ENCODE data around the gene GATA6. TPM values are rescaled to one million over a fixed set of nuclear protein-coding genes. Genes with fewer than 3 reads are reported as not detected.

GATA6 gene
- total and polyA plus RNA-seq, 2 of the 13 experiments (the other 11 are each of a cell fraction or from before 2014, with no cell fraction given): 0.84 to 3.2 TPM

DNA sequence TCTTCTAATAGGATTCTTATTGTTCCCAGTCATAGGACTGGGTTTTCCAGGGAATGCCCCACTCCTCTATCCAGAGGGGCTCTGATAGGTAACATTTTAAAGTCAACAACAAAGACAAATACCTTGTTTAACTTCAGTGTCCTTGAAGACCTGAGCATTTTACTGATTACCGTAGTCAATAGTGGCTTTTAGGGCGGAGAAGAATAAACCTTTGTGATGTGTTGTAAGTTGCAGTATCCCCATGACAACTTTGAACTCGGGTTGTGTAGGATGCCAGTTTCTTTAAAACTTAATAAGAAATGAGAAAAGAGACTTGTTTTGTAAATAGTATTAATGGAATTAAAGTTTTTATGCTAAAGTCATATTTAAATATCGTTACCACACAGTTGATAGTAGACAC, 6.0 kb downstream of the GATA6 start (continued):
- TF ChIP-seq, protein P1, sequence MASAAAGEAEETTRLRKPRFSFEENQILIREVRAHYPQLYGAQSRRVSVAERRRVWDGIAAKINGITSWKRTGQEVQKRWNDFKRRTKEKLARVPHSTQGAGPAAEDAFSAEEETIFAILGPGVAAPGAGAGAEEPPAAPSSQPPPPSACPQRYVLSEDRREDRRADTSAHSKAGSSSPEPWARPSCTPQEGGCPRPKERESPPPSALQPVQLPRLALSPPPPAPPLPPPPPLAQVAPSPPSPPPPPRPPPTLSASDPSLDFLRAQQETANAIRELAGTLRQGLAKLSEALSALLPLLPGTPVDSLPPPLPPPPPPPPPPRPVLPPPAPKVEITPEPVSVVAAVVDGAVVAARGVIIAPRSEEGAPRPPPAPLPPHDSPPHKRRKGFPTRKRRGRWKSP (CRISPR knock-in tag; IDR thresholded peaks at IDR 0.05): no peak
- TF ChIP-seq ZNF460 (CRISPR knock-in tag; IDR thresholded peaks at IDR 0.05; ENCODE audit: borderline replicate concordance) (no peak), CAMTA2 (CRISPR knock-in tag; IDR thresholded peaks at IDR 0.05; ENCODE audit: borderline replicate concordance) (no peak), SOX5 (CRISPR knock-in tag; IDR thresholded peaks at IDR 0.05; ENCODE audit: borderline replicate concordance) (peak; percentile 92), RORA (CRISPR knock-in tag; IDR thresholded peaks at IDR 0.05) (no peak), PAF1 (CRISPR knock-in tag; IDR thresholded peaks at IDR 0.05) (no peak), ZNF761 (CRISPR knock-in tag; conservative IDR thresholded peaks at IDR 0.05) (no peak), RARA (CRISPR knock-in tag; IDR thresholded peaks at IDR 0.05) (peak; percentile 83), ZNF724P (CRISPR knock-in tag; IDR thresholded peaks at IDR 0.05; ENCODE audit: borderline replicate concordance) (no peak), HNRNPH1 (optimal IDR thresholded peaks at IDR 0.05; ENCODE audit: low read depth, low read length) (no peak), SOX13 (IDR thresholded peaks at IDR 0.05) (peak; percentile 58; the same call in 1 of the 2 replicates), SOX13 (CRISPR knock-in tag; conservative IDR thresholded peaks at IDR 0.05 in 1 of 2, IDR thresholded peaks at IDR 0.05 in 1 of 2) (peak in 1 of 2 experiments; percentile 96; a peak in 2 of 4 replicates), ZNF549 (CRISPR knock-in tag; IDR thresholded peaks at IDR 0.05) (no peak), ZNF792 (CRISPR knock-in tag; IDR thresholded peaks at IDR 0.05) (no peak)
- TF ChIP-seq, protein P2, sequence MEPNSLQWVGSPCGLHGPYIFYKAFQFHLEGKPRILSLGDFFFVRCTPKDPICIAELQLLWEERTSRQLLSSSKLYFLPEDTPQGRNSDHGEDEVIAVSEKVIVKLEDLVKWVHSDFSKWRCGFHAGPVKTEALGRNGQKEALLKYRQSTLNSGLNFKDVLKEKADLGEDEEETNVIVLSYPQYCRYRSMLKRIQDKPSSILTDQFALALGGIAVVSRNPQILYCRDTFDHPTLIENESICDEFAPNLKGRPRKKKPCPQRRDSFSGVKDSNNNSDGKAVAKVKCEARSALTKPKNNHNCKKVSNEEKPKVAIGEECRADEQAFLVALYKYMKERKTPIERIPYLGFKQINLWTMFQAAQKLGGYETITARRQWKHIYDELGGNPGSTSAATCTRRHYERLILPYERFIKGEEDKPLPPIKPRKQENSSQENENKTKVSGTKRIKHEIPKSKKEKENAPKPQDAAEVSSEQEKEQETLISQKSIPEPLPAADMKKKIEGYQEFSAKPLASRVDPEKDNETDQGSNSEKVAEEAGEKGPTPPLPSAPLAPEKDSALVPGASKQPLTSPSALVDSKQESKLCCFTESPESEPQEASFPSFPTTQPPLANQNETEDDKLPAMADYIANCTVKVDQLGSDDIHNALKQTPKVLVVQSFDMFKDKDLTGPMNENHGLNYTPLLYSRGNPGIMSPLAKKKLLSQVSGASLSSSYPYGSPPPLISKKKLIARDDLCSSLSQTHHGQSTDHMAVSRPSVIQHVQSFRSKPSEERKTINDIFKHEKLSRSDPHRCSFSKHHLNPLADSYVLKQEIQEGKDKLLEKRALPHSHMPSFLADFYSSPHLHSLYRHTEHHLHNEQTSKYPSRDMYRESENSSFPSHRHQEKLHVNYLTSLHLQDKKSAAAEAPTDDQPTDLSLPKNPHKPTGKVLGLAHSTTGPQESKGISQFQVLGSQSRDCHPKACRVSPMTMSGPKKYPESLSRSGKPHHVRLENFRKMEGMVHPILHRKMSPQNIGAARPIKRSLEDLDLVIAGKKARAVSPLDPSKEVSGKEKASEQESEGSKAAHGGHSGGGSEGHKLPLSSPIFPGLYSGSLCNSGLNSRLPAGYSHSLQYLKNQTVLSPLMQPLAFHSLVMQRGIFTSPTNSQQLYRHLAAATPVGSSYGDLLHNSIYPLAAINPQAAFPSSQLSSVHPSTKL (CRISPR knock-in tag; IDR thresholded peaks at IDR 0.05): peak; percentile 94
- TF ChIP-seq, protein P3, sequence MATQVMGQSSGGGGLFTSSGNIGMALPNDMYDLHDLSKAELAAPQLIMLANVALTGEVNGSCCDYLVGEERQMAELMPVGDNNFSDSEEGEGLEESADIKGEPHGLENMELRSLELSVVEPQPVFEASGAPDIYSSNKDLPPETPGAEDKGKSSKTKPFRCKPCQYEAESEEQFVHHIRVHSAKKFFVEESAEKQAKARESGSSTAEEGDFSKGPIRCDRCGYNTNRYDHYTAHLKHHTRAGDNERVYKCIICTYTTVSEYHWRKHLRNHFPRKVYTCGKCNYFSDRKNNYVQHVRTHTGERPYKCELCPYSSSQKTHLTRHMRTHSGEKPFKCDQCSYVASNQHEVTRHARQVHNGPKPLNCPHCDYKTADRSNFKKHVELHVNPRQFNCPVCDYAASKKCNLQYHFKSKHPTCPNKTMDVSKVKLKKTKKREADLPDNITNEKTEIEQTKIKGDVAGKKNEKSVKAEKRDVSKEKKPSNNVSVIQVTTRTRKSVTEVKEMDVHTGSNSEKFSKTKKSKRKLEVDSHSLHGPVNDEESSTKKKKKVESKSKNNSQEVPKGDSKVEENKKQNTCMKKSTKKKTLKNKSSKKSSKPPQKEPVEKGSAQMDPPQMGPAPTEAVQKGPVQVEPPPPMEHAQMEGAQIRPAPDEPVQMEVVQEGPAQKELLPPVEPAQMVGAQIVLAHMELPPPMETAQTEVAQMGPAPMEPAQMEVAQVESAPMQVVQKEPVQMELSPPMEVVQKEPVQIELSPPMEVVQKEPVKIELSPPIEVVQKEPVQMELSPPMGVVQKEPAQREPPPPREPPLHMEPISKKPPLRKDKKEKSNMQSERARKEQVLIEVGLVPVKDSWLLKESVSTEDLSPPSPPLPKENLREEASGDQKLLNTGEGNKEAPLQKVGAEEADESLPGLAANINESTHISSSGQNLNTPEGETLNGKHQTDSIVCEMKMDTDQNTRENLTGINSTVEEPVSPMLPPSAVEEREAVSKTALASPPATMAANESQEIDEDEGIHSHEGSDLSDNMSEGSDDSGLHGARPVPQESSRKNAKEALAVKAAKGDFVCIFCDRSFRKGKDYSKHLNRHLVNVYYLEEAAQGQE (IDR thresholded peaks at IDR 0.05; ENCODE audit: borderline replicate concordance in 1 of 2, low read depth in 1 of 2, low read length in 2 of 2): no peak
- TF ChIP-seq, protein P4, sequence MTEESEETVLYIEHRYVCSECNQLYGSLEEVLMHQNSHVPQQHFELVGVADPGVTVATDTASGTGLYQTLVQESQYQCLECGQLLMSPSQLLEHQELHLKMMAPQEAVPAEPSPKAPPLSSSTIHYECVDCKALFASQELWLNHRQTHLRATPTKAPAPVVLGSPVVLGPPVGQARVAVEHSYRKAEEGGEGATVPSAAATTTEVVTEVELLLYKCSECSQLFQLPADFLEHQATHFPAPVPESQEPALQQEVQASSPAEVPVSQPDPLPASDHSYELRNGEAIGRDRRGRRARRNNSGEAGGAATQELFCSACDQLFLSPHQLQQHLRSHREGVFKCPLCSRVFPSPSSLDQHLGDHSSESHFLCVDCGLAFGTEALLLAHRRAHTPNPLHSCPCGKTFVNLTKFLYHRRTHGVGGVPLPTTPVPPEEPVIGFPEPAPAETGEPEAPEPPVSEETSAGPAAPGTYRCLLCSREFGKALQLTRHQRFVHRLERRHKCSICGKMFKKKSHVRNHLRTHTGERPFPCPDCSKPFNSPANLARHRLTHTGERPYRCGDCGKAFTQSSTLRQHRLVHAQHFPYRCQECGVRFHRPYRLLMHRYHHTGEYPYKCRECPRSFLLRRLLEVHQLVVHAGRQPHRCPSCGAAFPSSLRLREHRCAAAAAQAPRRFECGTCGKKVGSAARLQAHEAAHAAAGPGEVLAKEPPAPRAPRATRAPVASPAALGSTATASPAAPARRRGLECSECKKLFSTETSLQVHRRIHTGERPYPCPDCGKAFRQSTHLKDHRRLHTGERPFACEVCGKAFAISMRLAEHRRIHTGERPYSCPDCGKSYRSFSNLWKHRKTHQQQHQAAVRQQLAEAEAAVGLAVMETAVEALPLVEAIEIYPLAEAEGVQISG (CRISPR knock-in tag; IDR thresholded peaks at IDR 0.05): no peak
- TF ChIP-seq, protein P5, sequence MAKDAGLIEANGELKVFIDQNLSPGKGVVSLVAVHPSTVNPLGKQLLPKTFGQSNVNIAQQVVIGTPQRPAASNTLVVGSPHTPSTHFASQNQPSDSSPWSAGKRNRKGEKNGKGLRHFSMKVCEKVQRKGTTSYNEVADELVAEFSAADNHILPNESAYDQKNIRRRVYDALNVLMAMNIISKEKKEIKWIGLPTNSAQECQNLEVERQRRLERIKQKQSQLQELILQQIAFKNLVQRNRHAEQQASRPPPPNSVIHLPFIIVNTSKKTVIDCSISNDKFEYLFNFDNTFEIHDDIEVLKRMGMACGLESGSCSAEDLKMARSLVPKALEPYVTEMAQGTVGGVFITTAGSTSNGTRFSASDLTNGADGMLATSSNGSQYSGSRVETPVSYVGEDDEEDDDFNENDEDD (CRISPR knock-in tag; IDR thresholded peaks at IDR 0.05; ENCODE audit: borderline replicate concordance): no peak
